NCI-H1048 (cell line): Measurements from ENCODE around the gene SOX10.

ENCODE experiments used
- DNase-seq: peaks from one replicate; lab custom pipeline; 2025; lab: John Stamatoyannopoulos, UW

Gene SOX10

GRCh38 chr22:37930270-37930951 lies 53.9 kb downstream of the SOX10 start:
- no peak for DNase-seq

GRCh38 chr22:37929390-37929789 lies 55.0 kb downstream of the SOX10 start:
- no peak for DNase-seq

DNA sequence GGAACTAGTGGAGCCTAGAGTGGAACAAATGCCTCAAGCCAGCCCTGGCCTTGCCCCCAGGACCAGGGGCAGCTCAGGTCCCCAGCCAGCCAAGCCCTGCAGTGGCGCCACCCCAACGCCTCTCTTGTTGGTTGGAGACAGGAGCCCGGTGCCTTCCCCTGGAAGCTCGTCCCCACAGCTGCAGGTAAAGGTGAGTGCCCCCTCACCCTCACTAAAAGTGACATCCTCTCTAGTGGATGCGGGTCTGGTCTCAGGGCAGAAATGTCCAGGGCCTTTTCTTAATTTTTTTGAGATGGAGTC lies 56.8 kb downstream of the SOX10 start:
- no peak for DNase-seq

- no peak for DNase-seq
Measured at GRCh38 chr22:37926771-37927636, 57.4 kb downstream of the SOX10 start.

DNA sequence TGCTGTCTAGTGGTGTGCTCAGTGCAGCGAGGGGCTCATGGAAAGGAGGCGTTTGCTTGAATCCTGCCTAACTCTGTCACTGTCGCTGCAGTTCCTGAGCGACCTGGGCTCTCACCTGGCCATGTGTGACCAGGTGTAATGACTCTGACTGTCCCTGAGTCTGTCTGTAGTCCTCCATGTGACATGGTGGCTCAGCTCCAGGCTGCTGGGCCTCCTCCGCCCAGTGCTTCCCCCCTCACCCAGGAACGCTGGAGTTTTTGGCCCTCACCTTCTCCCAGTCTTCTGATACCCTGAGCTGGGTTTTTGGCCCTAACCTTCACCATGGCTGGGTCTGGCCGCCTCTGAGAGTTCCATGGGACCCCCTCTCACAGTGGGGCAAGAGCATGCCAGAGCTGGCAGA lies 58.0 kb downstream of the SOX10 start:
- no peak for DNase-seq

GRCh38 chr22:37925767-37926166 lies 58.6 kb downstream of the SOX10 start:
- no peak for DNase-seq

DNA sequence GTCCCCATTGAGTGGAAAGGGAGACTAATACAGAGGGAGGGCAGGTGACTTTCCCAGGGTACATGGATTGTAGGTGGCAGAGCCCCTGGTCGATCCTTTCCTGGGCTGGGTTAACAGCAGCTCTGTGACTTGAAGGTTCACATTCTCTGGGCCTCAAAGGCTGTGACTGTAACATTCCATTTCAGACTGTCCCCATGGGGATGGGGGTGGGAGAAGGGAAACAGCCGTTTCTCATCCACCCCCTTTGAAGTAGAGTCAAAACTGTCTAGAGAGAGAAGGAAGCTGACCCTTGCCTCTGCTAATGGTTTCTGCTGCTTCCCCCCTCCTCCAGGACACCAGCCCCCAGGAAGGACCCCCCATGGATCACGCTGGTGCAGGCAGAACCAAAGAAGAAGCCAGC lies 59.0 kb downstream of the SOX10 start:
- DNase-seq = no peak

GRCh38 chr22:37924386-37925065 lies 59.8 kb downstream of the SOX10 start:
- DNase-seq = no peak

DNA sequence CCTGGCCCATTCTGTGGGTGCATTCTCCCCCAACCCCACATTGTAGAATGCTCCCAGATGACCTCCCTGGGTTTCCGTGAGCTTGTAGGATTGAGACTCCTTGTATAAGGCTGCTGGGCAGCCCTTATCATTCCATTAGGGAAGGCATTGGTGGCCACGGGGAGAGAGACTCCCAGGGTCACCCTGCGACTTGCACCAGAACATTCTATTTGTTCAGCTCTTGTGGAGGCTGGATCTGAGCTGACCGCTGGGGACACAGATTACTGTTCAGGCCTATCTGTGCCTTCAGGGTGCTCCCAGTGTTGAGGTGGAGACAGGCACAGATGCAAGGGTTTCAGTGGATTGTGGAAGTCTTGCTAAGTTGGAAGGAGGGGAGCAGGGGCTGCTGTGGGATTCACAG lies 60.4 kb downstream of the SOX10 start:
- DNase-seq = no peak
